ENCODE results near the gene ANGPT4. TPM values are rescaled to one million over a fixed set of nuclear protein-coding genes. Genes with fewer than 3 reads are reported as not detected.

ANGPT4 gene
- total and polyA plus RNA-seq, 2 of the 13 experiments (the other 11 are each of a cell fraction or from before 2014, with no cell fraction given): not detected

GRCh38 chr20:931401-931800 is 15.3 kb upstream of the ANGPT4 start:
- intact Hi-C loops (cut with micrococcal nuclease; ENCODE audit: unreplicated experiment): no loop called here
- Histone ChIP-seq H3K36me3 (replicated peaks in 1 of 2; ENCODE audit: control insufficient read depth in 1 of 2, insufficient read depth in 2 of 2, low read length in 2 of 2) (no peaks in the 10 kb centered on the region), H3K4me3 (replicated peaks in 1 of 3; ENCODE audit: insufficient read depth in 1 of 3, low read depth in 2 of 3, low read length in 3 of 3) (no peak overlapping the region), H3K27ac (ENCODE audit: extremely low read length, insufficient read depth, low read length) (no peak overlapping the region), H3K9me3 (ENCODE audit: low read length) (peaks cover 22% of the 10 kb centered on the region), H4K20me1 (ENCODE audit: insufficient read depth, low read length) (no peaks in the 10 kb centered on the region), H3K79me2 (ENCODE audit: insufficient read depth, low read length) (no peaks in the 10 kb centered on the region), H3K4me2 (ENCODE audit: low read depth, low read length) (no peak overlapping the region), H3K4me1 (ENCODE audit: insufficient read depth, low read length) (no peaks in the 10 kb centered on the region), H3K9ac (ENCODE audit: insufficient read depth, low read depth, low read length) (no peak overlapping the region), H3K27me3 (ENCODE audit: control insufficient read depth in 1 of 2, insufficient read depth in 2 of 2, low read length in 2 of 2) (no peaks in the 10 kb centered on the region), H2AFZ (ENCODE audit: low read length) (no peak overlapping the region)
- DNase-seq (ENCODE audit: low spot score) (no peak), FAIRE-seq (no peak), ATAC-seq (no peak)
- ChIA-PET CTCF (ENCODE audit: low intra/inter-chr PET ratio, low total read pairs) (no interaction called here), POLR2A (no interaction called here)
- peak; percentile 94 for TF ChIP-seq ZFP36 (IDR thresholded peaks at IDR 0.05; ENCODE audit: borderline replicate concordance, low read depth, low read length, partially characterized antibody)
- no peak for TF ChIP-seq ATF4 (CRISPR knock-in tag; IDR thresholded peaks at IDR 0.05)
- TF ChIP-seq CREB3 (CRISPR knock-in tag; IDR thresholded peaks at IDR 0.05): no peak
- no peak for TF ChIP-seq ZNF567 (CRISPR knock-in tag; IDR thresholded peaks at IDR 0.05; ENCODE audit: borderline replicate concordance)
- no peak for TF ChIP-seq NFIB (CRISPR knock-in tag; IDR thresholded peaks at IDR 0.05; ENCODE audit: borderline replicate concordance)
- TF ChIP-seq ZBTB37 (CRISPR knock-in tag; IDR thresholded peaks at IDR 0.05): no peak
- no peak for TF ChIP-seq CENPT (CRISPR knock-in tag; IDR thresholded peaks at IDR 0.05; ENCODE audit: low read depth)
- WGBS (ENCODE audit: low lambda C conversion rate): 0% methylated on average over 1 of the region's 1 CpG
- in situ Hi-C loops (cut with HindIII; ENCODE audit: extremely low pct_ligation_motif_present, low pct_unique_long_range_greater_than_20kb): no loop called here
- BruUV-seq (replicated peaks): no TSS peak
